Measurements from ENCODE around the gene MAPK6.

DNA sequence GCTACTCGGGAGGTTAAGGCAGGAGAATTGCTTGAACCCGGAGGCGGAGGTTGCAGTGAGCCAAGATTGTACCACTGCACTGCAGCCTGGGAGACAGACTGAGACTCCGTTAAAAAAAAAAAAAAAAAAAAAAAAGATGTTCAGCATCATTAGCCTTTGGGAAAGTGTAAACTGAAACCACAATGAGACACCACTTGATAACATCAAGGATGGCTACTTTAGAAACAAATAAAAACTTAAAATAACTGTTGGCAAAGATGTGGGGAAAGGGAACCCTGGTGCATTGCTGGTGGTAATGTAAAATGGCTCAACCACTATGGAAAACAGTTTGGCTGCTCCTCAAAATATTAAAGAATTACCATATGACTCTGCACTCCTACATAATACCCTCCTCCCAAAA, 49.3 kb upstream of the MAPK6 start:
- TF ChIP-seq, protein P1, sequence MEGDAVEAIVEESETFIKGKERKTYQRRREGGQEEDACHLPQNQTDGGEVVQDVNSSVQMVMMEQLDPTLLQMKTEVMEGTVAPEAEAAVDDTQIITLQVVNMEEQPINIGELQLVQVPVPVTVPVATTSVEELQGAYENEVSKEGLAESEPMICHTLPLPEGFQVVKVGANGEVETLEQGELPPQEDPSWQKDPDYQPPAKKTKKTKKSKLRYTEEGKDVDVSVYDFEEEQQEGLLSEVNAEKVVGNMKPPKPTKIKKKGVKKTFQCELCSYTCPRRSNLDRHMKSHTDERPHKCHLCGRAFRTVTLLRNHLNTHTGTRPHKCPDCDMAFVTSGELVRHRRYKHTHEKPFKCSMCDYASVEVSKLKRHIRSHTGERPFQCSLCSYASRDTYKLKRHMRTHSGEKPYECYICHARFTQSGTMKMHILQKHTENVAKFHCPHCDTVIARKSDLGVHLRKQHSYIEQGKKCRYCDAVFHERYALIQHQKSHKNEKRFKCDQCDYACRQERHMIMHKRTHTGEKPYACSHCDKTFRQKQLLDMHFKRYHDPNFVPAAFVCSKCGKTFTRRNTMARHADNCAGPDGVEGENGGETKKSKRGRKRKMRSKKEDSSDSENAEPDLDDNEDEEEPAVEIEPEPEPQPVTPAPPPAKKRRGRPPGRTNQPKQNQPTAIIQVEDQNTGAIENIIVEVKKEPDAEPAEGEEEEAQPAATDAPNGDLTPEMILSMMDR (IDR thresholded peaks at IDR 0.05; ENCODE audit: low read depth, low read length): no peak
- no peak for TF ChIP-seq EZH2phosphoT487 (IDR thresholded peaks at IDR 0.05; ENCODE audit: low read depth)

Measured in OCI-LY3 (cell line).